Occipital lobe (tissue), 2 donors: ENCODE measurements around the gene COL23A1. TPM values are rescaled to one million over a fixed set of nuclear protein-coding genes. Genes with fewer than 3 reads are reported as not detected.
"Not testable (repeated sequence)": the region's sequence is repeated elsewhere in the genome, so short reads cannot be mapped to it uniquely, and the experiment has no call there.

Experiments used
- DNase-seq: peaks from one replicate; lab custom pipeline; 2025; lab: John Stamatoyannopoulos, UW
- total RNA-seq: library from RNA; depleted of rRNA; stranded (reverse); fragments of >200 nt; gene quantifications from one replicate; pipeline ENCODE4 v1.2.3, GENCODE V29; 2014

Gene COL23A1
- total RNA-seq, 1 donor from 2014 or later, result 0.16 TPM

DNA sequence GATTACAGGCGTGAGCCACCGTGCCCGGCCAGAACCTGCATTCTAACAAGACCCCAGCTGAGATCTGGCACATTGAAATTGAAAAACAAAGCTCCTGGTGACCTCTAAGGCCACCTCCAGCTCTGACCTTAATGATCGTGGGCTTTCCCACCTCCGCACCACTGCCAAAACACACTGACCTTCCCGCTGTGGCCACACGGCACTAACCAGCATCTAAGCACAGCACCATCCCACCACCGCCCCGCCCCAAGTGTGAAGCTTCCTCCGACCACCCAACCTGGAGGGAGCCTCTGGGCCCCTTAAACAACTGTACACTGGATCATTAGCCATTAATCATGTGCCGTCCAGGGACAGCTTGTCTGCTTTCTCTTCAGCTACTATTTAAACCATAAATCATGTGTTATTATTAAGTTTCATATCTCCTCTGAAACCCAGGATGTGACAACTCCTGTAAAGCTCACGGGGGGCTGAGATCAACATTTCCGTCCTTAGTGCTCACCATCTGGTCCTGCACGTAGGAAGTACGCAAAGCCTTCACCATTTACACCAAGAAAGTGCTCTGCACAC, 80.6 kb downstream of the COL23A1 start:
- DNase-seq, result no peak

DNA sequence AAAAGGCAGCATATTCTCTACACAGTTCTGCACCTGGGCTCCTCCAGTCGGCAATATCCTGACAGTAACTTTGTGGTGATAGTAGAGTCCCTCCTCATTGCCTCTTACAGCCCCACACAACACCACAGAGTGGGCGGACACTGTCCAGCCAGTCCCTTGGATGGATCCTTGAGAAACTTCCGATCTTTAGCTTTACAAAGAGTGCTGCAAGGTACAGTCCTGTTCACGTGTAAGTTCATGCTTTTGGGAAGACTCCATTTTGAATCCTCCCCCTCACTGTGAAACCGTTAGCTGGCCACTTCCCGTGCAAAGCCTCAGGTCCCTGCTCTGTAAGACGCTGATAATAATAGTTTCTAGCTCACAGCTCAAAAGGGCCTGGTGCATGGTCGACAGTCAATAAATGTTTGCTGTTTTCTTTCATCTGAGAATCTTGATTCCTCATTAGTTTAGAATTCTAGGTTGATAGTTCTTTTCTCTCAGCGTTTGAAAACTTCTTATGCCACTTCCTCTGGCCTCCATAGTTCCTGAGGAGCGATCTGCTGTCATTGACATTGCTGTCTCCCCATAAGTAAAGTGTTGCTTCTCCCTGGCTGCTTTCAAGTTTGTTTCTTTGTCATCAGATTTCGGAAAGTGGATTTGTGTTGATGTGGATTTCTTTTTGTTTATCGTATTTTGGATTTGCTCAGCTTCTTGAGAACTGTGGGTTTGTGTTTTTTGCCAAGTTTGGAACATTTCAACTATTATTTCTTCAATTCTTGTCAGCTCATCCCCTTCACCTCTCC, 82.9 kb downstream of the COL23A1 start:
- DNase-seq, result no peak

DNA sequence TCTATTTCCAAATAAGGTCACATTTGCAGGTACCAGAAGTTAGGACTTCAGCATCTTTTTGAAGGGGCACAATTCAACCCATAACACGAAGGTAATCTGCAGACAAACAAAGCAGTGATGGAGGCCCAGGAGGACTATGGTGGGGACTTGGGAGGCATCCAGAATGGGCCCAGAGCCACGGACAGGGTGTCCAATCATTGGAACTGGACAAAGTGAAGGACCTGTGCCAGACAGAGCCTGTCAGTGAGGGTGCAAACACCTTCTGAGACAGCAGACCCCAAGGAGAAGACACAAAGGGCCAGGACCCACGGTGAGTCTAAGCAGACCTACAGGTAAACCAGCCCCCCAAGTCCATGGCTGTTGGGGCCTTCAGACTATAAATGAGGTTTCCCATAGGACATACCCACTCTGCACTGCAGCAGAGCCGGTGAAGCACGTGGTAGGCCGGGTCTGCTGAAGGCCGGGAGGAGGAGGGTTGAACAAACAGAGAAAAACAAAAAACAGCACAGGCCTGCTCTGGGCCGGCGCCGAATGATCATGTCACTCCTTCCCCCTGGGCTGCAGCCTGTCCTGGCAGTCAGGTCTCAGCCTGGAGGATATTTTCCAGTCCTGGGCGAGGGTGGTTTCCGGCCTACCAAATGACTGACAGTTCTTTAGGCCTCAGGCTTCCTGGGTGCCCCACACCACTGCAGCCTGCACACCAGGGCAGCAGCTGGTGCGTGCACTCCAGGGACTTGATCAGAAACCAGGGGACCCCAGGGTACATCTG, 84.4 kb downstream of the COL23A1 start:
- no peak for DNase-seq

- no peak for DNase-seq
Observed at GRCh38 chr5:178504340-178504960, 85.7 kb downstream of the COL23A1 start.

GRCh38 chr5:178502401-178503100, 87.6 kb downstream of the COL23A1 start:
- no peak for DNase-seq

GRCh38 chr5:178499352-178499751, 90.8 kb downstream of the COL23A1 start:
- no peak for DNase-seq

GRCh38 chr5:178496642-178497041, 93.6 kb downstream of the COL23A1 start:
- DNase-seq, result no peak

- no peak for DNase-seq
Observed at GRCh38 chr5:178496214-178496613, 94.0 kb downstream of the COL23A1 start.

DNA sequence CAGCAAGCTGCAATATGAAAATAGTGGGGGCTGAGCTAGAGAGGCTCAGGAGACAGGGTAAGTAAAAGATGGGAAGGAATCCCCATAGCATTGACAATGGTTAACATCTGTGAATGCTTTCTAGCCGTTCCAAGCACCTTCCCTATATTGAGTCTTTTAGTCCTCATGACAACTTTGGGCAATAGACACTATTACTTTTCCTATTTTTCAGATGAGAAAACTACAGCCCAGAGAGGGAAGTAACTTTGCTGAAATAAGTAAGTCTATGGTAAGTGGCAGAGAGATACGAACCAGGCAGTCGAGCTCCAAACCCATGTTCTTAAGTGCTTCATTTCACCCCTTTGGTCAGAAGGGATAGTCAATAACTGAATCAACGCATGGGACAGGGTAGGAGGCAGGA, 94.5 kb downstream of the COL23A1 start:
- no peak for DNase-seq

DNA sequence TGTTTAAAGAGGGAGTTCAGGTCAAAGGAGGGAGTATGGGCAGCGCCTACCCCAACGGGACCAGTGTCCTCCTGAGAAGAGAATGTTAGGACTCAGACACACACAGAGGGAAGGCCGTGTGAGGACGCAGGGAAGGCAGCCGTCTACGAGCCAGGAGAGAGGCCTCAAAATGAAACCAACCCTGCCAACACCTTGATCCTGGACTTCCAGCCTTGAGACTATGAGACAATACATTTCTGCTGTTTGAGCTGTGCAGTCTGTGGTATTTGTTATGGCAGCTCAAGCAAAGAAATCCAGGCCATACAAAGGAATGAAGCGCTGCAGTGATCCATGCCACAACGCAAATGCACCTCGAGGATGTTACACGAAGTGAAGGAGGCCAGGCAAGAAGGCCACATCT, 97.9 kb downstream of the COL23A1 start:
- DNase-seq, result no peak

DNA sequence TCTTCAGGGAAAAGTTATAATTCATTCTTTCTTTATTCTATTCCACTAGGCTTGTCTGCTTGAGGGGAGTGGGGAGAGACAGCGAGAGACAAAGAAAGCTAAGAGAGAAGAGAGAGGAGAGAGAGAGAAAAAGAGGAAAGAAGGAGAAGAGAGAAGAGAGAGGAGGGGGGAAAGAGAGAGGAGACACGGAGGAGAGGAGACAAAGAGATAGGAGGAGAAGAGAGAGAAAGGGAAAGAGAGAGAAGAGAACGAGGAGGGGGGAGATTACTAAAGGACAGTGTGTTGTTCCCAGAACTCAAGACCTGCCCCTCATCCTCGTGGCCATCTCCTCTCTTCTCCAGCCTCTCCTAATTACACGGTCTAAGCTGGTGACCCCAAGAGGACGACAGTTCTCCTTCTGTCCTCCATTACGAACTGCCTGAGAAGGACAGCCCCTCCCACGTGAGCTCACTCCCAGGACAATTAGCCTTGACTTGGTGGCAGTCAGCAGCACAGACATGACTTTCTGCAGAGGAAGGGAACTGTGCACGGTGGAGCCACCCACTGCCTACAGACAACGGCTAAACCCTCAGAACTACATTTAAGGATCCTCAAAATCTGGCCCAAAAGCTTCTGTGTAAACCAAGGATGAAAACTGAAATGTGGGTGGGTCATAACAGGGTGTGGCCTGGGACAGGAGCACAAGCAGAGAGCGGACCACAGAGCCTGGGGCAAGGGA, 99.1 kb downstream of the COL23A1 start:
- DNase-seq, result no peak

GRCh38 chr5:178489271-178489976, 100.8 kb downstream of the COL23A1 start:
- DNase-seq, result no peak

DNA sequence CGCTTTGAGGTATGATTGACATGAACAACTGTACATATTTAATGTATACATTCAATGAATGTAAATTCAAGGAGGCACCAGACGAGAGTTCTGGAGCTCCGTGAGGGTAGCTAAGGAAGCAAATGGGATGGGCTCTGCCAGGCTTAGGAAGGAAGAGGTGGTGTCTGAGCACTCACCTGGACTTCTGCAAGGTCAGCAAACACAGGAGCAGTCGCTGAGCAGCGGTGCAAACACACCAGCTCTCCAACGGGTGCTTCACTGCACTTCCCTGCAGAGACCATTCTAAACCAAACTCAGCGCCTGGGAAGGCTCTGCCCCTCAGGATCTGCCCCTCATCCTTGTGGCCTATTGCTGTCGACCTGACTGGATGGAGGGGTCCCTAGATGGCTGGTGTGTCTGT, 101.5 kb downstream of the COL23A1 start:
- no peak for DNase-seq

- DNase-seq, result no peak
Observed at GRCh38 chr5:178487911-178488600, 102.1 kb downstream of the COL23A1 start.

GRCh38 chr5:178486878-178487512, 103.2 kb downstream of the COL23A1 start:
- not testable (repeated sequence) for DNase-seq

DNA sequence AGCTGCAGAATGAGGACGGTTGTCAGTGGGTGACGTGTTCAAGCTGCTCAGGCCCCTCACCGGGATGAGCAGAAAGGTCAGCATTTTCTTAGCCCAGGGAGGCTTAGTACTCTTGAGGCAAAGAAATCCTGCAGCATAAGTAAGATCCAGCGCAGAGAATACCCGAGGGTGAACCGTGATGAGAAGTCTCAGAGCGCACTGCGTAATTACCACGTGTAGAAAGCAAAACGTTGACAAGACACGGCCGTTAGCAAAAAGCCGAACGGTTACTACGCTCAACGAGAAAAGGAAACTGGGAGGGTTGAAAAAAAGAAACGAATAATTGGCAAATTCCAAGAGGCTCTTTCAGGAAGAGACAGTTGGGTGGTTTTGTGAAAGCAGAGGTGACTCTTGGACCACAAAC, 104.0 kb downstream of the COL23A1 start:
- DNase-seq, result no peak

GRCh38 chr5:178483620-178484019, 106.6 kb downstream of the COL23A1 start:
- no peak for DNase-seq

DNA sequence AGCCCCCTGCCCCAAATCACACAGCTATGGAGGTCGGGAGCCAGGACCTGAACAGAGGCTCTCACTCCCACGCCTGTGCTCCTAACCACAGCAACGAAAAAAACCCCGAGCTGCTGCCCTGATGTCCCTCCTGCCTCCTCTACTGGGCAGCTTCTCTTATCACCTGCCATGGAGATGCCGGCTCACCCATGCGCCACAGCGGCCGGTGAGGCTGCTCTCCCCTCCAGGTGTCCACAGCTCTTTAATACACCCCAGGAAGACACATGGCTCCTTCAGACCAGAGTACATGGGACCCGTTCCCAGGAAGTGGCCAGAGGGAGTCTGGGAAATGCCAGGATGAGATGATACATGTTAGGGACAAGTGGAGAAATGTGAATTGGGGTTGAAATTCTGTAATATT, 110.9 kb downstream of the COL23A1 start:
- no peak for DNase-seq

- no peak for DNase-seq
Observed at GRCh38 chr5:178478370-178478769, 111.8 kb downstream of the COL23A1 start.
